OCI-LY3 (cell line): ENCODE data around the gene IGFL4.

Source experiments
- CTCF ChIP-seq: fragments of 200-600, 300-600 bp; sonication (generic); IDR thresholded peaks from 2 replicates; pipeline ENCODE4 v1.5.1; 2014; ENCODE audit warnings: antibody characterized with exemption, low read length, low read depth
- EZH2phosphoT487 ChIP-seq: fragments of 200-600 bp; shearing (Covaris generic); IDR thresholded peaks from 2 replicates; pipeline ENCODE4 v1.6.1; 2018; ENCODE audit warnings: antibody characterized with exemption, mixed run types, low read depth

DNA sequence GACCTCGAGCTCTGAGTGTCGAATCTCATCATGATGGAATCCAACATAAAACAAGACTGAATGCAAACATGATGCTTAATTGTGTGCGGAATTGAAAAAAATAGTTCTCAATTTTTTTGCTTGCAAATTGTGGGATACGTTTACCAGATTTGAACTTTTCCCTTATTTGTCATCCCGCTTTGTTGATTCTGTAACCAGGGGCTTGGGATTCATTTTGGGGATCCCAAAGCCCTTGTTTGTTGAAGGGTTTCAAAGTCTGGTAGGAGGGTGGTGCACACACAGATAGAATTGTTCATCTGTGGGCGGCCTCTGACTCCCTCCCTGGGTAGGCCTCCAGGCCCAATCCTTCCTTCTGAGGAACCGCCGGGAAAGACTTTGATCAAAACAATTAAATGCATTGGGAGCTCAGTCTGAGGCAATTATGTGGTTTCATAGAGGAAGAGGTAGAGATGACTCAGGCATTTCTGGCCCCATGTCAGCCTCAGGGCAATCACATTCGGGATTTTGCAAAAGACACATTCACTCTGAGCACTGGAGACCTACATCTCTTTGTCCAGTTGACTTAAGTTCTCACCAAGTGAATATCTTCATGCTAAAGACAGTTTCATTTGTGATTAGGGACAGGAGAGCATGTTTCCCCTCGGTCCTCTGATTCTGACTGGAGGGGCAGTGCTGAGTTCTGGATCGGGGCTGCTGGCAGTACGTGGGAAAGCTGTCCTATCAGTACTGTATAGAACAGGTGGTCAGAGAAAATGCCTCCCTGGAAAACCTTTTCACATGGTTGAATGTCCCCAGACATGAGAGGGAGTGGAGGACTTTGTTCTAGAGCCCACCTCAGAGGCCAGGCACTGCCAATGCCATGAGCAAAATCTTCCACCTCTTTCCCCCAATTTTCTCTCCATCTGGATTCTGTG lies 27.8 kb upstream of the IGFL4 start:
- TF ChIP-seq CTCF (no peak), EZH2phosphoT487 (no peak)
